Lower lobe of right lung (tissue), 2 donors: ENCODE data around the gene VEGFA. TPM values are rescaled to one million over a fixed set of nuclear protein-coding genes. Genes with fewer than 3 reads are reported as not detected.

Source experiments
- ATAC-seq, 2 donors: fragments of 200-7000 bp; cut with Tn5 transposase; one replicate each; pipeline ENCODE4 v1.9.1; 2020 to 2022; ENCODE audit warnings: mild to moderate bottlenecking in 2 of 2, moderate library complexity in 2 of 2
- DNase-seq: peaks from one replicate; pipeline ENCODE4 v3.0.0-alpha.2; 2020
- H3K27ac ChIP-seq: fragments of 200-600 bp; one replicate; pipeline ENCODE4 v1.8.0; 2022
- H3K27me3 ChIP-seq: fragments of 200-600 bp; one replicate; pipeline ENCODE4 v1.8.0; 2022; ENCODE audit warnings: low read depth
- H3K36me3 ChIP-seq: fragments of 200-600 bp; one replicate; pipeline ENCODE4 v1.8.0; 2022; ENCODE audit warnings: mild to moderate bottlenecking
- H3K4me1 ChIP-seq: fragments of 200-600 bp; one replicate; pipeline ENCODE4 v1.8.0; 2022
- H3K4me3 ChIP-seq: fragments of 200-600 bp; one replicate; pipeline ENCODE4 v1.8.0; 2022; ENCODE audit warnings: mild to moderate bottlenecking
- H3K9me3 ChIP-seq: fragments of 200-600 bp; one replicate; pipeline ENCODE4 v1.8.0; 2022
- intact Hi-C: fragments of 100-400 bp; cut with DNase I; formaldehyde crosslinking; loops from one replicate; pipeline ENCODE4 v1.11.0; 2022
- total RNA-seq: library from RNA; stranded (reverse); fragmentation: NEBNext Ultra II Directional; extraction: Animal tissue kit (Norgen Biotek cat#: 25700); gene quantifications from one replicate; pipeline ENCODE4 v1.2.1, GENCODE V29; 2021
- TF ChIP-seq, protein P1 (sequence below): fragments of 200-600 bp; IDR thresholded peaks from one replicate; pipeline ENCODE4 v1.8.0; 2022; ENCODE audit warnings: antibody characterized with exemption, mild to moderate bottlenecking
- donor health status: DM: no; HTN: yes; CAD: no; lungs with severe emphysema.

Gene VEGFA
- total RNA-seq, 1 donor from 2014 or later = 196 TPM

DNA sequence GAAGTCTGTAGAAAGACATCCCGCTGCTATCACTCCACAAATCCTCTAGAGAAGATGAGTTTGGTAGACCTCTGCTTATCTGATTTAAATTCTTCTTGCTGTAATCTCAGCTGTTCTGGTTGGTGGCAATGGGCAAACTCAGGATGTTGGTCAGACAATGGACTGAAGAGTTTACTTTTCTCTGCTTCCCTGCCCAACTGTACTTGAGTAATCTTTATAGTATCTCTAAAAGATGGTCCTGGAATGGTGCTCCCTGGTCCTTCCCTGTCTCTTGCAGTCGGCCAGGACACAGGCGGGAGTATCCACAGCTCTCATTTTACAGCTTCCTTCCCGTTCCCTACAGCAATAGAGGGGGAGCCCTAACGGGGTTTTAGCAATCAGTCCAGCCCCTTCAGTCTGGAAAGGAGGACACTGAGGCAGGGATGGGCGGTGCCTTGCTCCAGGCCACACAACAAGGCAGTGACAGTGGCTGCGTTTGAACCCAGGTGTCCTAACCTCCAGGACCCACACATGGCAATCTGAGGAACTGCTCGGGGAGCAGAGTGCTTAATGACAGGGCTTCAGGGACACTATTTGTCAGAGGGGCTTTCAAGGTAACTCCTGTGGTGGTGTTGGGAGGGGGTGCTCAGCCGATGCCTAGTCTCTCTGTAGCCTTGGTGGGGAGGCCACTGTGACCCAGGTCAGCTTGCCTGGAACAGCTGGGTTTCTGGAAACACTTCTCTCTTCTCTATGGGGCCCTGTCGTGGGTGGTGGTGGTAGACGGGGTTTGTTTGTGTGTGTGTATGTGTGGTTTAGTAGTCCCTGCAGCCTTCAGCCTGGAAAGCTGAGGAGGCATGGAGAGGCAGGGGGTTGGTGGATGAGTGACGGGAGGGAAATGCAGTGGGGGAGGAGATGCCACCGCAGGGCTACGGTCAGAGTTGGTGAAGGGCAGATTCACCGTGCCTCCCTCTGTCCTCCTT lies 9.5 kb upstream of the VEGFA start:
- DNase-seq = peak; percentile 16
- intact Hi-C loops = no loop called here

DNA sequence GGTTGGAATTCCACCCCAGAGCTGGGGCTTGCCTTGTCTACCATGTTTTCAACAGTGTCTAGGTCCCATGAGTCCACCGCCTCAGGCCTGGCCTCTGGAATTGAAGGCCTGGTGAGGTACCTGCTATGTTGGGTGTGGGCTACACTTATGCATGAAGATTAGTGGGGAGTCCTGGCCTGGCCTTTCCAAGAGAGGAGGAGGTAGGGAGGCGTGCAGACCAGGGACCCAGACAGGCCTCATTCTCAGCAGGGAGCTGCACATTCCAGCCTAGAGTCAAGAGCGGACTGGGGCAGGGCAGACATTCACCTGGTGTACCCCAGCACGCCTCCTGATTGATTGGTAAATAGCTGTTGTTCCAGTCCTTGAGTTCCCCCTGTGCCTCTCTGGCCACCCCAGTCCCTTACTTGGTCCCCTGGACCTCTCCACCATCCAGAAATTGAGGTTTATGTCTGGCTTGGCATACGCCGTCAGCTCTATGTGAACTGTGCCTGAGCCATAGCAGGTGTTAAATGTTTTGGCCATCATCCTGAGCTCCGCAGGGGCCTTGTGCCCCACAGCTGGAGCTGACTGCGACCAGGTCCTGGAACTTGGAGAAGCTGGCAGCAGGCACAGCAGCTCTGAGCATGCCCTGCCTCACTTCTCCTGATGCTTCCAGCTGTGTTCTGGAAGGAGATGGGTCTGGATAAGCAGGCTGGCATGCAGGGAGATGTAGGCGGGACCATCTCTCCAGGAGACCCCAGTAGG lies 8.2 kb upstream of the VEGFA start:
- DNase-seq (peak; percentile 37), ATAC-seq (no peak)
- H3K27ac ChIP-seq = peak overlapping the region; percentile 25
- no peak overlapping the region for H3K4me3 ChIP-seq
- no peaks in the 10 kb centered on the region for H3K36me3 ChIP-seq
- no peaks in the 10 kb centered on the region for H3K27me3 ChIP-seq
- intact Hi-C loops = no loop called here
- H3K4me1 ChIP-seq = peaks cover 20% of the 10 kb centered on the region
- no peaks in the 10 kb centered on the region for H3K9me3 ChIP-seq
- TF ChIP-seq, protein P1, sequence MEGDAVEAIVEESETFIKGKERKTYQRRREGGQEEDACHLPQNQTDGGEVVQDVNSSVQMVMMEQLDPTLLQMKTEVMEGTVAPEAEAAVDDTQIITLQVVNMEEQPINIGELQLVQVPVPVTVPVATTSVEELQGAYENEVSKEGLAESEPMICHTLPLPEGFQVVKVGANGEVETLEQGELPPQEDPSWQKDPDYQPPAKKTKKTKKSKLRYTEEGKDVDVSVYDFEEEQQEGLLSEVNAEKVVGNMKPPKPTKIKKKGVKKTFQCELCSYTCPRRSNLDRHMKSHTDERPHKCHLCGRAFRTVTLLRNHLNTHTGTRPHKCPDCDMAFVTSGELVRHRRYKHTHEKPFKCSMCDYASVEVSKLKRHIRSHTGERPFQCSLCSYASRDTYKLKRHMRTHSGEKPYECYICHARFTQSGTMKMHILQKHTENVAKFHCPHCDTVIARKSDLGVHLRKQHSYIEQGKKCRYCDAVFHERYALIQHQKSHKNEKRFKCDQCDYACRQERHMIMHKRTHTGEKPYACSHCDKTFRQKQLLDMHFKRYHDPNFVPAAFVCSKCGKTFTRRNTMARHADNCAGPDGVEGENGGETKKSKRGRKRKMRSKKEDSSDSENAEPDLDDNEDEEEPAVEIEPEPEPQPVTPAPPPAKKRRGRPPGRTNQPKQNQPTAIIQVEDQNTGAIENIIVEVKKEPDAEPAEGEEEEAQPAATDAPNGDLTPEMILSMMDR = no peak

More for the DNA sequence above, 9.5 kb upstream of the VEGFA start:
- ATAC-seq = no peak
- Histone ChIP-seq H3K4me3 (no peak overlapping the region), H3K27ac (peak overlapping the region; percentile 67), H3K27me3 (no peaks in the 10 kb centered on the region), H3K36me3 (no peaks in the 10 kb centered on the region), H3K4me1 (peaks cover 20% of the 10 kb centered on the region), H3K9me3 (no peaks in the 10 kb centered on the region)
- TF ChIP-seq, protein P1 = no peak

DNA sequence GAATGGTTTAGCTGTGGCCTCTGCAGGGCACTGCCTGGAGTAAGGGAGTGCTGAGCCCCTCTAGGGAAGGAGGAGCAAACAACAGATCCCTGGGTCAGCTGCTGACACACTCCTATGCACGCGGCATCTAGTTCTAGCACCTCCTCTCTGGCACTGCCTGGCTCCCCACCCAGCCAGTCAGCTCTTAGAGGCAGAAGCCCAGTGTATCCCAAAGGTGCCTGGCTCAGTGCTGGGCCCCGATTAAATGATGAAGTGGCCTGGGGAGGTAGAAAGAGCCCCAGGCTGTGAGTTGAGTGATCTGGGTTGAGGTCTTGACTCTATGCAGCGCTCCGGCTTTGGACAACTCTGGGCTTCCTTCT lies 7.6 kb upstream of the VEGFA start:
- Histone ChIP-seq H3K4me3 (no peak overlapping the region), H3K36me3 (no peaks in the 10 kb centered on the region), H3K27me3 (no peaks in the 10 kb centered on the region), H3K27ac (no peak overlapping the region), H3K4me1 (peaks cover 20% of the 10 kb centered on the region), H3K9me3 (no peaks in the 10 kb centered on the region)
- no peak for ATAC-seq
- TF ChIP-seq, protein P1 = no peak
- DNase-seq = no peak
- intact Hi-C loops = no loop called here

- no peak overlapping the region for H3K27ac ChIP-seq
- no peak for ATAC-seq
- DNase-seq = peak; percentile 22
- no peak overlapping the region for H3K4me3 ChIP-seq
- H3K9me3 ChIP-seq = no peaks in the 10 kb centered on the region
- intact Hi-C loops = no loop called here
- H3K27me3 ChIP-seq = no peaks in the 10 kb centered on the region
- TF ChIP-seq, protein P1 = no peak
- H3K36me3 ChIP-seq = no peaks in the 10 kb centered on the region
- peaks cover 16% of the 10 kb centered on the region for H3K4me1 ChIP-seq
Measured at GRCh38 chr6:43762966-43763695, 6.9 kb upstream of the VEGFA start.

DNA sequence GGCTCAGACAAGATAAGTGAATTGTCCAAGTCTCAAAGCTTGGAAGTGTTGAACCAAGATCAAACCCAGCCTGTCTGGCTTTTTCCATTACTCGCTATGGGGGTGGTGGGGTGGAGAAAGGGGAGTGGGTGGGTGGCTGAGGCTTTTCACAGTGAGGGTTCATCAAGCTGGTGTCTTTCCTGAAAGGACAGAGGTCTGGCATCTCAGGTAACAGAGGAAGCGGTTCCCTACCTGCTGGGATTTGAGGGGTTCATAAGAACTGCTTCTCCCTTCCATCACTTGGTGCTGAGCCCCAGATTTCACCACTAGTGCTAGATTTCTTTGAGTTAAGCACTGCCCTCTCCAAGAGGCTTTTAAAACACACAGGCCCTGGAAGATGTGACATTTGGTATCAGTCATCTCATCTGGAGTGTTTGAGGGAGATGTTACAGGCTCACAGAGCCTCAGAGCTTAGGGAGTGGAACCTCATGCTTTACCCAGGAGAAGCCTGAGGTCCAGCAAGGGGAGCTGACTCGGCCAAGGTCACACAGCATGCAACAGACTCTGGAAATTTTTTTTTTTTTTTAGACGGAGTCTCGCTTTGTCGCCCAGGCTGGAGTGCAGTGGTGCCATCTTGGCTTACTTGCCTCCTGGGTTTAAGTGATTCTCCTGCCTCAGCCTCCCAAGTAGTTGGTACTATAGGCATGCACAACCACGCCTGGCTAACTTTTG lies 6.0 kb upstream of the VEGFA start:
- intact Hi-C loops = no loop called here
- DNase-seq = peak; percentile 10
- H3K27ac ChIP-seq = no peak overlapping the region
- no peak for ATAC-seq
- no peaks in the 10 kb centered on the region for H3K9me3 ChIP-seq
- H3K27me3 ChIP-seq = no peaks in the 10 kb centered on the region
- no peaks in the 10 kb centered on the region for H3K36me3 ChIP-seq
- TF ChIP-seq, protein P1 = no peak
- no peak overlapping the region for H3K4me3 ChIP-seq
- H3K4me1 ChIP-seq = peaks cover 10% of the 10 kb centered on the region
